UCSD-AML1 (cell line): Measurements from ENCODE around the gene ANGEL1.

Source experiments
- DNase-seq: peaks from one replicate; lab custom pipeline; 2025; ENCODE audit not compliant: unreplicated experiment; lab: John Stamatoyannopoulos, UW

The ANGEL1 gene

DNA sequence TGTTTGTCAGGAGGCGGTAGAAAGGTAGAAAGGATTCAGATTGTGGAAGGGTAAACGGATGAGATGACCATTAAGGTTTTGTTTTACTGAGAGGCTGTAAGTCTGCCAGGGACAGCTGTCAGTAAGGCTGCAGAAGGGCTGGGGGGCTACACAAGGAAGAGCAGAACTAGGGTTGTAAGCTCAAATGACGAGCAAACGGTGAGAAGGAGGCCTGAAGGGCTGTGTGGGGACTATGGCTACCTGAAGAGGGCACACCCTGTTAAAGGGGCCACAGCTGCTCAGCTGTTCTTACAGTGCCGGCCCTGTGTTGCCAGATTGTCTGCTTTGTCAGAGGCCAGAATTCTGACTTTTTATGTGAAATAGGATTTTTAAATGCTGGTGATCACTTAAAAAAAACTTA lies 32.3 kb downstream of the ANGEL1 start:
- DNase-seq, result no peak

DNA sequence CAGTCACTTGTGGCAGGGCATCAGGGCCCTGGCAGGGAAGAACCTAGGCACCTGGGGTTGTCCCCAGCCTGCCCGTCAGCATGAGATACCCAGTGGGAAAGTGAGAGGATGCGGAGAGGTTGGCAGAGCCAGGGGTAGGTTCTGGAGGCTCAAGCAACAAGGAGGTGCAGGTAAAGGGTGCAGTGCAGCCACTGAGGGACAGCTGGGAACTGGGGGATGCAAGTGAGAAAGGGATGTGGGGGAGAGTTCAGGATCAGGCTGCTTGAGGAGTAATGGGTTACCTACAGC lies 32.7 kb downstream of the ANGEL1 start:
- no peak for DNase-seq

DNA sequence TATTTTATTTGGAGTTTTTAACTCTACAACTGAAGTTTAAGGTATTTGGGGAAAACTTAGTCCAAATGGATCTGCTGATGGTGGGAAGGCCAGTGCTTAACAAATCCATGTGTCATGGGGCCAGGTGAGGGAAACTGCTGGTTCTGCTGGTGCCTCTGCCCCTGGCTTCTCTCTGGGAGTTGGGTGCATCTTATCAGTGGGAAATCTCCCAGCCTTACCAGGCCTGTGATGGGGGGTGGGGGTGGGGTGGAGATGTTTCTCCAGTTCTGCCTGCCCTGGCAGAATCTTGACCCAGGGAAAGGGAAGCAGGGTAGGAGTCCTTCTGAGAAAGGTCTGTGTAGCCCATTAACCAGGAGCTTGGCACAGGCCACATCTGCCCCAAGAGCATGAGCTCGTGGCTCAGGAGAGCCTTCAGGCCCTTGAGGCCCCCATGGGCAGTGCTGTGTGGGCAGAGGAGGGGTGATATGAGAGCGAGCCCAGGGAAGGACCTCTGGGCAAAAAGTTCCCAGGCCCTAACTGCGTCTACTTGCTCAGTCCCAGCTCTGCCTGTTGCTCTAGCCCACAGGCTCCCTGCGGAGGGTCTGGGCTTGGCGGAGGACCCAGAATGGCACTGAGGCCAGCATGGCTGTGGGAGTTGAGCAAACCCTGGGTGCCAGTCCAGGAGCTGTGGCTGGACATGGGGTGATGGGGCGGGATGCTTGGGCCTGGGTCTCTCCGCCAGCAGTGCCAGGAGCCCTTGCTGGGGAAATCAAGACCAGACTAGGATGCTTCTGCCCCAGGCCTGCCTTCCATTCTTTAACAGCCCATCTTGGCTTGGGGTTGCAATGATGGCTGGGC lies 33.2 kb downstream of the ANGEL1 start:
- no peak for DNase-seq

DNA sequence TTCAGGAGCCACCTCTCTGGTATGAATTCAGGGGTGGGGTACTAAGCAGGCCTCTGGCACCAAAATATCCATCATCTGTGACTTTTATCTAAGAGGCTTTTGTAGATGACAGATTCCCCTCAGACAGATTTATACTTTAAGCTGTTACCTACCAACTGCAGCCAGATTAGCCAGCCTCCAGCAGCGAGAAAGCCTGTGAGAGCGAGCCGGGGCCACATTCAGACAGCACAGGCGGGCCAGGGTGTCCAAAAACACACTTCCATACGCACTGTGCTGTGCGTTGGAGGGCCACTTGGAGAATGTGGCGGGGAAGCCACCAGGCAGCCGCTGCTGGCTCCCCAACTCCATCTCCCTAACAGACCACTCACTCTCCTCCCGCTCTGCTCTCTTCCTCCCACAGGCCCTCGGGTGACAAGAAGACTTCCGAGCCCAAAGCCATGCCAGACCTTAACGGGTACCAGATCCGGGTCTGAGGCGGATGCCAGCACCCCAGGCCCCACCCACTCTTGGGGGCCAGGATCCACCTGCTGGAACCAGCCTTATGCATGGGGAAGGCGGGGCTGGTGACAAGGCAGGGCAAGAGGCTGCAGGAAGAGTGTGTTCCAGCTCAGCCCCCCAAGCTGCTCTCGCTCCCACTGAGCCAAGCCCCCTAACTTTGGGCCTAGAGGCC lies 34.0 kb downstream of the ANGEL1 start:
- no peak for DNase-seq

DNA sequence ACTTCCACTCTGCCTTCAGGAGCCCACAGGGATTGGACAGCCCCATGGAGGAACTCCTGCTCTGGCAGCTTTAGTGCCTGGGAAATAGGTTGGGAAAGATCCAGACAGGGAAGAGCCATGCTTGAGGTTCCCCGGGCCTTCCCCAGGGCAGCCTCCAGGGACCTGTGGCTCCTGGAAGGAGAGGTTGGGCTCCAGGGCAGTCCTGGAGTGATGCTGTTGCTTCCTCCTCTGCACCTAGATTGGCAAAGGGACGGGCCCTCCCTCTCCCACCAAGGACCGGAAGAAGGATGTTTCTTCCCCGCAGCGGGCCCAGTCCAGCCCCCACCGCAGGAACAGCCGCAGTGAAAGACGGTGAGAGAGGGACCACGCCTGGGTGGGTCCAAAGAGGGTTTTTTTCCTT lies 35.0 kb downstream of the ANGEL1 start:
- no peak for DNase-seq

DNA sequence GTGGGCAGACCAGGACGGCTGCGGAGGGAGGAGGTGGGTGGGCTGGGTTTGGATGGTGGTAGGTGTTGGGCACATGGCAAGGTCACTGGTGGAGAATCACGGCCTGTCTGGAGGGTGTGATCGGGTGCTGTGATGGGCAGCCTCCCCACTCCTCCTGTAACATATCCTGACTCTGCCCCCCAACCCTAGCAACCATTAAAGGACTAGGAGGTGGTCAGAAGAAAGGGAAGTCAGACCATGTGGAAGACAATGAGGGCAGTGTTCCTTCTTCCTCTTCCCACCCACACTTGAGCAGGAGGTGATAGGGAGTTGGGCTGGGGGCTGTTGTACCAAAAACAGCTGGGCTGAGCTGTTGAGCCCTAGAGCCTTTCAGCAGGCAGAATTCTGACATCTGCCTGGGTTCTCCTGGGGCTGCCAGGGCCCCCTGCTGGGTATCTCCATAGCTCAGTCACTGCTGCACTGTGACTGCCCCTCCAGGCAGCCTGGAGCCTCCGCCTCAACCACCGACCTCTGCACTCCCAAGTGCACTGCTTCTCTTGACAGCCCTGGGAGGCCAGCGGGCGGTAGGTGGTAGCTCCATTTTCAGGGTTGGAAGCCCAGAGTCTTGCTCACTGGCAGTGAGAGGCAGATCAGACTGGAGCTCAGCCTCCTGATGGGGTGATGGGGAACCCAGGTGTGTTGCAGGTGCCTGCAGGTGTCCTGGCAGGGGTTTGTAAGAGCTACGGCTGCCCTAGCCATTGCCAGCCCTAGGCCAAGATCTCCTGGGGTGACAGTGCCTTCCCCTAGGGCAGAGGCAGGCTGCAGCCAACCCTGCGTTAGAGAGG lies 36.0 kb downstream of the ANGEL1 start:
- peak; percentile 55 for DNase-seq

DNA sequence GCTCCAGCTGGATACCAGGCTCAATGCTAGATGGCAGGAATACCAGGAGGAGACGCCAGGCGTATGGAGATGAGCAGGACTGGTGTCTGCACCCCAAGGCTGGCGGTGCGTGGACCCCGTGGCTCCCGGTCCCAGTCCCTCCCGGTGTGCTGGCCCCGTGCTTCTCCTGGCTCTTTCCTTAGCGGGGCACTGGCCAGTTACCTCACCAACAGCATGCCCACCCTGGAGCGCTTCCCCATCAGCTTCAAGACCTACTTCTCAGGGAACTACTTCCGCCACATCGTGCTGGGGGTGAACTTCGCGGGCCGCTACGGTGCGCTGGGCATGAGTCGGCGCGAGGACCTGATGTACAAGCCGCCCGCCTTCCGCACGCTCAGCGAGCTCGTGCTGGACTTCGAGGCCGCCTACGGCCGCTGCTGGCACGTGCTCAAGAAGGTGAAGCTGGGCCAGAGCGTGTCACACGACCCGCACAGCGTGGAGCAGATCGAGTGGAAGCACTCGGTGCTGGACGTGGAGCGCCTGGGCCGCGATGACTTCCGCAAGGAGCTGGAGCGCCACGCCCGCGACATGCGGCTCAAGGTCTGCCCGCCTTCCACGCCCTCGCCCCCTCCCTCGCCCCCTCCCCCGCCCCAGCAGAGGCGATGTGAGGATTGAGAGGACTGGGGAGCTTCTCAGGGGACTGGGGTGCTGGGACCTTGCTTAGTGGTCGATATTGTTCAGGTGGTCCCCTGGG lies 36.8 kb downstream of the ANGEL1 start:
- no peak for DNase-seq

DNA sequence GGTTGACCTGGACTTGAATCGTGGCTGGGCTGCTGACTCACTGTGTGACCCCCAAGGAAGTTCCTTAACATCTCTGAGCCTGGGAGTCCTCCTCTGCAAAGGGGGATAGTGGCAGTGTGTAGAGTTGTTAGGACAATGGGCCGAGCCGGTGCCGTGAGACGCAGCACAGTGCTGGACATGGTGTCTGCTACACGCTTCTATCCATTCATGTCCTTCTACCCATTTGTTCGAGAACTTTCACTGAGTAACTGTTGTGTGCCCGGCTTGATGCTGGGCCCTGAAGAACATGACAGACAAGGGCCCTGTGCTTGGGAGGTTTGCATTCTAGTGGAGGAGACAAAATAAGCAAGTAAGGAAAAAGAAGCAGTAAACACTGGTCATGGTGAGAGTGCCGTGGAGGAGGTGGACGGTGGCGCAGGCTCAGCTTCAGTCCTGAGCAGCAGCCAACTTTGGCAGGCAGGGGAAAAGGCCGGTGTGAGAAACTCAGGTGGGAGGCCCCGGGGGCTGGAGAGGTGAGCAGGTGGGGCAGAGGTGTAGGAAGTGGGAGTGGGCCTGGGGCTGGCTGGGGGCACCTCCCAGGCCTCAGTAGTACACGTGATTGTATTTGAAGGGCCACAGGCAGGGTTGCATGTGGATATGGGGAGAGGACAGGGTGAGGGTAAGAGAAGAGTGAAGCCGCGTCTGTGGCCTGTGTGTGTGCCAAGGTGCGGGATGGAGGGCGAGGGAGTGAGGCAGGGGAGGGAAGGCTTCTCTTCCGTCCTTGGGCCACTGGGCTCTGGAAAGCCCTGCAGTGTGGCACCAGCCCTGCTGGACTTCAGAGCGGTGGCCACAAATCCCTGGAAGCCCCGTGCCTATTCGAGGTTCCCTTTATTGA lies 37.6 kb downstream of the ANGEL1 start:
- DNase-seq, result no peak

DNA sequence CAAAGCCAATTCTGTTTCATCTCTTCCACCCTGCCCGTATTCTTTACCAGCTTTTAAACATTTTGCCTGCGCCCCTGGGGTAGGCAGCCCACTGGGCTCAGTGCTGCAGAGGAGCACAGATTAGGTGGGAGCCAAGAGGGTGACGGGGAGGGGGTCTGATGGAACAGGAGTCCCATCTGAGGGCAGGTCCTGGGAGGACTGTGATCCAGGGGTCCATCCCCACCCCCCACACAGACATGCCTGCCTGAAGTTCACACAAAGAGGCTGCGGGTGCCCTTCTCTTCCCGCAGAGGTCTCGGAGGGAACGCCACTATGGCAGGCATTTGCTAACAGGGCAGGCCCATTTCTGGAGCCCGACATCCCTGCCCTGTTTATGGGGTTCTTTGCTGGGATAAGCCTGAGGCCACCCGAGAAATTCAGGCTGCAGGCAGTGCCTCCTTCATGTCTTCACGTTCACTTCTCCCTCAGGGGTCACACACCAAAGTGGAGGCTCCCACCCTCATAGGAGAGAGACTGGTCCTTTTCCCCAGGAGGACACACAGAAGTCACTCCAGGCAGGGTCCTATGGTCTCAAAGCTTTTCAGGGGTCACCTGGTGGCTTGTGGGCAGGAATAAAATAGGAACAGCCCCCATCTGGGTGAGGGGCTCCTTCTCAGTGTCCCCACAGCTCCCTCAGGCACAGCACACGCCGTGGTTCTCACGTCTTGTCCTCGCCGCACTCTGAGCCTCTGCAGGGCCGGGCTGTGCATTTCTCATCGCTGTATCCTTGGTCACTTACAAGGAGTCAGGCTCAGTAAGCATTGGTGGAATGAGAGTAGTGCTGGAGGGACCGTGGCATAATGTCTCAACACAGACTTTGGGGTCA lies 38.5 kb downstream of the ANGEL1 start:
- no peak for DNase-seq

DNA sequence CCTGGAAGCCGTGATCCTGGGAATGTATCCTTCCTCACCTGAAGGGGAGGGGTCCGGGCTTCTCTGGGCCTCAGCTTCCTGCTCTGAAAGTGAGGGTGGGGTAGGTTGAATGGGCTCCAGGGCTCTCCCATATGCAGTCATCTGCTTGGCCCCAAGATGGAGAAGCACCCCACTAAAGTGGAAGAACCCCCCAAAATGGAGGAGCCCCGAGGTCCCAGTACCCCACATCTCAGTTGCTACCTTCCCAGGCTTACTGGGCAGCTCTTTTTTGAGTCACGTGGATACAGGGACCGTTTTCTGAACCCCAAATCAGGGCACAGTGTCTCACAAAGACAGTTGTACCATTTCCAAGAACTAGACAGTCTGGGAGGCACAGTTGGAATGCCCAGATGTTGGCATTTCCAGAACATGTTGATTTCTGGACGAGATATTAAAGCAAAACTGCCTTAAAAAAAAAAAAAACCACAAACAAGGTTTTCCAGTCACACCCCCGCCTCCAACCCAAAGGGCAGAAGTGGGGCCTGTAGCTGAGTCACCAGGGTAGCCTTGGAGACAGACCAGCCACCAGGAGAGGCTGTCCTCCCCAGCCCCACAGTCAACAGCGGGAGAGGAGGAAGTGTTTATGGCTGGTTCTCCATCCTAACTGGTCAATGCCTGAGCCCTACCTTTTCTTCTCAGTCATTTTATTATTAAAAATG lies 39.3 kb downstream of the ANGEL1 start:
- peak; percentile 83 for DNase-seq

DNA sequence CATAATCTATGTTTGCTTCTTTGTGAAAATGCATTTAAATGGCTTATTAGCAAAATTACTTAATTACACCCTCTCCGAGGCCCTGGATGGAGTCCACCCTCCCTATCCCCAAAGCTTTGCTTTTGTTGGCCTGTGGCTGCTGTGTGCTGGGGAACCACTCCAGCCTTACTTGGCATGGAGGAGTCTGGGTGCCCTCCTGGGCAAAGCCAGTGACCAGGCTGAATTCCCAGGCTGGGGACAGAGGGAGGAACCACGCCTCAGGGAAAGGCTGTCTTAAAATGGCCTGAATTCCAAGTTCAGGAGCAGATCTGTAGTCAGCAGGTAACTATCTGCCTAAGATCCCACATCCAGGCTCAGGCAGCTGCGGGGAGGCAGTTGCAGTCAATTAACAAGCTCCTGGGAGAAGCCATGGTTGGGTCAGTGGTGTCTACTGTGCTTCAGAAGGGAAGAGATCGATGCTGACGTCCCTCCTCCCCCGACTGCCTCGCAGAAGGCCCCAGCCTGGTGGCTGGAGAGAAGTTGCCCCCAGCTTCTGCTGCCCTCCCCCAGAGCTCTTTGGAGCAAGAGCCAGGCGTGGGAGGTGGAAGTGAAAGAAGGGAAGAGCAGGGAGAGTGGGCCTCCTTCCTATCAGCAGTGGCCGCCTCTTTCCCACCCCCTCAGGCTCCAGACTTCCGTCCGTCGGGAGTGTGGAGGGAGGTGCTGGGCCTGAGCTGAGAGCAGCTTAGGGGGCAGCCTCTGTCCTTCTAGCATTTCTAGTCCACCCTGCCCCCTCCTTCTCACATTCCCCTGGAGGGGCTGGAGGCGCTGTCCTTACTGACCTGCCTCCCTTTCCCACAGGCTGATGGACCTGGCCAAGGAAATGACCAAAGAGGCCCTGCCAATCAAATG lies 40.1 kb downstream of the ANGEL1 start:
- peak; percentile 82 for DNase-seq

DNA sequence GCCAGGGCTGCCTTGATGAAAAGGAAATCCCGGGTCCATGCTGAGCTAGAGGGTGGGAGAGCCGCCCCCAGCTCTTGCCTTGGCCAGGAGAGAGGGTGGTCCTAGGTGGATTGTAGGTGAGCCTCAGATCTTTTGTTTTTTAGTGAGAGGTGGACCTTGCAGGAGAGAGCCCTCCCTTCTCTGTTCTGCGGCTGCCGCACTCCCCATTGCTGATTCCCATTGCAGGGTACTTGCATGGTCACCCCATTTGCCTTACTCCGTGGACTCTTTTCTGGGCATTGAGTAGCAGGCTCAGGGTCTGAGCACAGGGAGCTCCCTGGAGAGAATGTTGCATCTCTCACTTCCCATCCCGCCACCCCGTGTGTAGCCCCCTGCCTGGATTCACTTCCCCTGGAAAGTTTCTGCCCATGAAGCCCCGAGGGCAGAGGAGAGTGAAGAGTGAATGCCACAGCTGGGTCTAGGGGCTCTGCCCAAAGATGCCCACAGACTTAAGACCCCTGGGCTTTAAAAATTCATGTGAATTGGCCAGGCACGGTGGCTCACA lies 41.2 kb downstream of the ANGEL1 start:
- no peak for DNase-seq

DNA sequence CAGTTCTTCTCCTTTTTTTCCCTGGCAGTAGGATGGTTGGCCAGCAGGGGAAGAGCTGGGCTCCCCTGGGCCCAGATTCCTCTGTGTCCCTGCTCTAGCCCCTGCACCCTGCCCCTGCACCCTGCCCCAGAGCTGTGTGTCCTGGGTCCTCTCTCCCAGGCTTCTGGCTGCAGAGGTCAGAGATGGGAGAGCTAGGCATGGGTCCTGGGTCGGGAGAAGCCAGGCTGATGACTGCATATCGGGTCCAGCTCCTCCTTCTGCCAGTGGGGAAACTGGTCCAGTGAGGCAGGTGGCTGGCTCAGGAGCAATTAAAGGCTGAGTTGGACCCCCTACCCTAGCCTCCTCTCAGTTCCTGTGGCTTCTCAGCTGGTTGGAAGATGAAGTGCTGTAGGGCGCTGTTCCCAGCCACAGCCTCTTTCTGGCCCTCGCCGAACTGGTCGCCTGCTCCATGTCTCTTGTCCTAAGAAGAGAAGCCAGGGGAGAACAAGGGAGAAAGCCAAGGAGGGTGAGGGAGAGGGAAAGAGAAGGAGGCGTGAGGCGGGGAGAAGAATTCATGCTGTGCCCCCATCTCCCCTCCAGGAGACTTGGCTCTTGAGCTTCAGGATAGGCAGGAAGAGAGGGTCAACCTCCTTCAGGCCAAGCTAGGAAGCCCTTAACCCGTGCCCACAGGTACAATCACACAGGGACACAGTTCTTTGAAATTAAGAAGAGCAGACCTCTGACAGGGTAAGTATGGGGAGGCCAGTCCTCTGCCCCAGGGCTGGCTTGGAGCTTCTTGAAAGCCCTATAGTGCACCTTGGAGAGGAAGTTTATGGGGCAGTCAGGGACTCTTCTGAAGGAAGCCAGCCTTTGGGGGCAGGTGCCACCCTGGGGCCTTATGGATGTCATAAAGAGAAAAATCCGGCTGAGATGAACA lies 41.9 kb downstream of the ANGEL1 start:
- DNase-seq, result no peak

DNA sequence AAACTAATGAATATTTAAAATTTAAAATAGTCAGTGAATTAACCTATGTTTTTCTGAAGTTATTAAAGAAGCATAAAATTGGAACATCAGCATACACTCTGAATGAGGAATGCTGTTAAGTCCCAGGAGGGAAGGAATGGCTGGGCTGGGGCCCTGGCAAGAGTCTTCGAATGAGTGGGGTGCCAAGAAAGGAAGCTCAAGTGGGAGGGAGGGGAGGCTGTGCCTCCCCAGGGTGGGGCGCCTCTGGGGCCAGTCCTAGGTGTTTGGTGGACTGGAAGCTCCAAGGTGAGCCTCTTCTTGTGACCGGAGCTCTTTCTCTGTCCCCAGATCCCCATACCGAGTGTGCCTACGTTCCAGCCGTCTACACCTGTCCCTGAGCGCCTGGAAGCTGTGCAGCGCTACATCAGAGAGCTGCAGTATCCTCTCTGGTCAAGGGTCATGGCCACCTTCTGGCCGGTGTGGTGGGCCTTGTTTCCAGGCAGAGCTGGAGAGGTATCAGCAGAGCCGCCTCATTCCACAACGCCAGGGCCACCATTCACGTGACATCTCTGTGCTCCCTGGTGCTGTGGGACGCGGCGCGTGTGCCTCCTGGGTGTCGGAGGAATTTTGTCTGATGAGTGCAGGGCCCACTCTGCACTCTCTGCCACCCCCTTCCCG lies 42.9 kb downstream of the ANGEL1 start:
- DNase-seq, result no peak

DNA sequence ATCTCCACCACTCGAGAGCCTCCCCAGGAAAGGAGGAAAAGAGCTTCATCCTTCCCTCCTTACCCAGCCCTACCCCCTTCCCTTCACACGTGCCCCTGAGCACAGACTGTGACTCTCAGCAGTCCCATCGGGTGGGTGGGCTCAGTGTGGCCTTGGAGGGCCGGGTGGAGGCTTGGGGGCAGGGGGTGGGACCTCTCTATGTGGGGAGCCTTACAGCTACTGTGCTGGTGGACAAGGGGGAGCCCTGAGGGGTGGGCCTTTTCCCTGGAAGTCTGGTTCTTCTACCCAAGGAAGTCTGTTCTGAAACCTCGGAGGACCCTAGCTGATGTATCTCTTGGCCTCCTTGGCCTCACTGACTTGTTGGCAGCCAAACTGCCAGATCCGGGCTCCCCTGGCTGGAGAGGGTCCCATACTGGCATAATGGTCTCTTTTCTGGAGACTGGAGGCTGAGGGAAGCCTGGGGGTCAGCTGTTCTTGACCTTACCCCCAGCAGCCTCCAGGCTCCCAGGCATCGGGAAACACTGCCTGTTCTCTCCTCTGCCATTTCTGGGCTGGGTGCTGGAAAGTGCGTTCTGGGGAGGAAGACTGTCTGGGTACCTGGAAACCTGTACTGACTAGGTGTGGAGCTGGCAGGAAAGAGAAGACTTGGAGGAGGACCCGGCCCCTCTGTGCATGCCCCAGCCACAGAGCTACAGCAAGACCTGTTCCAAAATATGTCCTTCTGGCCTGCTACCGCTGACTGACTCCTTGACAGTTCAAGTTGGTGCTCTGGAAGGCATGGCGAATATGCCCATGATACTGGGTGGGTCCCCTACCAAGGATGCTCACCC lies 43.8 kb downstream of the ANGEL1 start:
- no peak for DNase-seq
